ENCODE measurements around the gene SLC2A5.

SLC2A5 gene

GRCh38 chr1:9080705-9081291 lies 11.4 kb upstream of the SLC2A5 start:
- Histone ChIP-seq H3K9me3 (ENCODE audit: insufficient read depth, low read length) (no peaks in the 10 kb centered on the region), H3K9ac (ENCODE audit: insufficient read length, low read depth) (no peak overlapping the region), H3K4me1 (ENCODE audit: insufficient read depth, insufficient read length) (no peaks in the 10 kb centered on the region), H3K27me3 (ENCODE audit: insufficient read depth, insufficient read length) (no peaks in the 10 kb centered on the region), H3K36me3 (ENCODE audit: insufficient read depth, insufficient read length, low read length) (no peaks in the 10 kb centered on the region), H3K4me3 (ENCODE audit: insufficient read length, low read depth) (no peak overlapping the region)
- no peak for TF ChIP-seq YY1 (IDR thresholded peaks at IDR 0.05; ENCODE audit: insufficient read depth, insufficient read length)
- no peak for DNase-seq (ENCODE audit: low read depth, low spot score)

- no peak for DNase-seq (ENCODE audit: low read depth, low spot score)
- no peaks in the 10 kb centered on the region for H3K27me3 ChIP-seq (ENCODE audit: insufficient read depth, insufficient read length)
- no peak overlapping the region for H3K9ac ChIP-seq (ENCODE audit: insufficient read length, low read depth)
- no peaks in the 10 kb centered on the region for H3K4me1 ChIP-seq (ENCODE audit: insufficient read depth, insufficient read length)
- H3K36me3 ChIP-seq (ENCODE audit: insufficient read depth, insufficient read length, low read length) = no peaks in the 10 kb centered on the region
- no peaks in the 10 kb centered on the region for H3K9me3 ChIP-seq (ENCODE audit: insufficient read depth, low read length)
- TF ChIP-seq YY1 (IDR thresholded peaks at IDR 0.05; ENCODE audit: insufficient read depth, insufficient read length) = no peak
- TF ChIP-seq SUZ12 (IDR thresholded peaks at IDR 0.05; ENCODE audit: extremely low read depth, insufficient read depth, insufficient read length) = no peak
- no peak for TF ChIP-seq ZNF274 (IDR thresholded peaks at IDR 0.05; ENCODE audit: low read depth, low read length)
- H3K4me3 ChIP-seq (ENCODE audit: insufficient read length, low read depth) = no peak overlapping the region
Measured at GRCh38 chr1:9079988-9080704, 10.7 kb upstream of the SLC2A5 start.

GRCh38 chr1:9078752-9079500 lies 9.5 kb upstream of the SLC2A5 start:
- Histone ChIP-seq H3K4me3 (ENCODE audit: insufficient read length, low read depth) (no peak overlapping the region), H3K36me3 (ENCODE audit: insufficient read depth, insufficient read length, low read length) (no peaks in the 10 kb centered on the region), H3K9me3 (ENCODE audit: insufficient read depth, low read length) (no peaks in the 10 kb centered on the region), H3K4me1 (ENCODE audit: insufficient read depth, insufficient read length) (no peaks in the 10 kb centered on the region), H3K9ac (ENCODE audit: insufficient read length, low read depth) (no peak overlapping the region), H3K27me3 (ENCODE audit: insufficient read depth, insufficient read length) (no peaks in the 10 kb centered on the region)
- DNase-seq (ENCODE audit: low read depth, low spot score) = no peak
- no peak for TF ChIP-seq SUZ12 (IDR thresholded peaks at IDR 0.05; ENCODE audit: extremely low read depth, insufficient read depth, insufficient read length)
- no peak for TF ChIP-seq YY1 (IDR thresholded peaks at IDR 0.05; ENCODE audit: insufficient read depth, insufficient read length)
- no peak for TF ChIP-seq ZNF274 (IDR thresholded peaks at IDR 0.05; ENCODE audit: low read depth, low read length)

DNA sequence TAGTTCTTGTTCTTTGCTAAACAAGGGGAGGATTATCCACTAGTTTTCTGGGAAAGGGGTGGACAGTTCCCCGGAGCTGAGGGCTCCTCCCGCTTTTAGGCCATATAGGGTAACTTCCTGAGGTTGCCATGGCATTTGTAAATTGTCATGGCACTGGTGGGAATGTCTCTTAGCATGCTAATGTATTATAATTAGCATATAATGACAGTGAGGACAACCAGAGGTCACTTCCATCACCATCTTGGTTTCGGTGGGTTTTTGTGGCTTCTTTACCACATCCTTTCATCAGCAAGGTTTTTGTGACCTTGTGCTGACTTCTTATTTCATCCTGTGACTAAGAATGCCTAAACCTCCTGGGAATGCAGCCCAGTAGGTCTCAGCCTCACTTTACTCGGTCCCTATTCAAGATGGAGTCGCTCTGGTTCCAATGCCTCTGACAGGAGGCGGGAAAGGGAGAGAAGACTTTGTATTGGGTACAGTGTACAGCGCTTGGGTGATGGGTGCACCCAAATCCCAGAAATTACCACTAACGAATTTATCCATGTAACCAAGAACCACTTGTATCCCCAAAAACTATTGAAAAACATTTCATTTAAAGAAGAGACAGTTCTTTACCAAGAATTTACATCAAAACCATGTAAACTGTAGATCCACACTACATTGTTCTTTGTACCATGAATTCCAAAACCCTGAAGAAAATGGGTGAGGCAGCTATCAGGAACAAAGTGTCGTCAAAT lies 8.7 kb upstream of the SLC2A5 start:
- Histone ChIP-seq H3K9ac (ENCODE audit: insufficient read length, low read depth) (no peak overlapping the region), H3K4me3 (ENCODE audit: insufficient read length, low read depth) (no peak overlapping the region)

DNA sequence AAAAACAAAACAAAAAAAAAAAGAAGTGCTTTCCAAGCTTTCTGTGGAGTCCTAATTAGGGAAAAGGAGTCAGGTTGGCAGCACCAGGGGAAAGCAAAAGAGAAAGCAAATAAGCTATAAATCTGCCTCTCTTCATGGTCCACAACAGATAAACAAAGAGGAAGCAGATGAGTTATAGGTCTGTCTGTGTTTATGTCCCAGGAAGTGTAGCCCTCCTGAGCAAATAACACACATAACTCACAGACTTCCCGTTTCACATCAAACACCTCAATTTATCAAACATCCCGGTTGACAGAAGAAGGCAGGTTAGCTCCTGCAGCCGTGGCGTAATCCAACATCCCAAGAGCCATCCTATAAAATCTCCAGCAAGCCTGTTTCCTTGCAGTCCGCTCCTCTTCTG lies 5.6 kb upstream of the SLC2A5 start:
- no peaks in the 10 kb centered on the region for H3K9me3 ChIP-seq (ENCODE audit: insufficient read depth, low read length)
- H3K27me3 ChIP-seq (ENCODE audit: insufficient read depth, insufficient read length) = no peaks in the 10 kb centered on the region
- no peak for DNase-seq (ENCODE audit: low read depth, low spot score)
- TF ChIP-seq ZNF274 (IDR thresholded peaks at IDR 0.05; ENCODE audit: low read depth, low read length) = no peak
- TF ChIP-seq SUZ12 (IDR thresholded peaks at IDR 0.05; ENCODE audit: extremely low read depth, insufficient read depth, insufficient read length) = no peak
- no peak for TF ChIP-seq YY1 (IDR thresholded peaks at IDR 0.05; ENCODE audit: insufficient read depth, insufficient read length)
- no peak overlapping the region for H3K4me3 ChIP-seq (ENCODE audit: insufficient read length, low read depth)
- no peaks in the 10 kb centered on the region for H3K4me1 ChIP-seq (ENCODE audit: insufficient read depth, insufficient read length)
- no peak overlapping the region for H3K9ac ChIP-seq (ENCODE audit: insufficient read length, low read depth)
- H3K36me3 ChIP-seq (ENCODE audit: insufficient read depth, insufficient read length, low read length) = no peaks in the 10 kb centered on the region

More for the DNA sequence above, 8.7 kb upstream of the SLC2A5 start:
- TF ChIP-seq SUZ12 (IDR thresholded peaks at IDR 0.05; ENCODE audit: extremely low read depth, insufficient read depth, insufficient read length) = no peak
- TF ChIP-seq YY1 (IDR thresholded peaks at IDR 0.05; ENCODE audit: insufficient read depth, insufficient read length) = no peak
- TF ChIP-seq ZNF274 (IDR thresholded peaks at IDR 0.05; ENCODE audit: low read depth, low read length) = no peak
- Histone ChIP-seq H3K27me3 (ENCODE audit: insufficient read depth, insufficient read length) (no peaks in the 10 kb centered on the region), H3K36me3 (ENCODE audit: insufficient read depth, insufficient read length, low read length) (no peaks in the 10 kb centered on the region), H3K9me3 (ENCODE audit: insufficient read depth, low read length) (no peaks in the 10 kb centered on the region), H3K4me1 (ENCODE audit: insufficient read depth, insufficient read length) (no peaks in the 10 kb centered on the region)
- no peak for DNase-seq (ENCODE audit: low read depth, low spot score)

GRCh38 chr1:9073143-9073542 lies 3.7 kb upstream of the SLC2A5 start:
- H3K4me1 ChIP-seq (ENCODE audit: insufficient read depth, insufficient read length) = peaks cover 6% of the 10 kb centered on the region

More at GRCh38 chr1:9073143-9073542, 3.7 kb upstream of the SLC2A5 start:
- no peaks in the 10 kb centered on the region for H3K27me3 ChIP-seq (ENCODE audit: insufficient read depth, insufficient read length)
- H3K36me3 ChIP-seq (ENCODE audit: insufficient read depth, insufficient read length, low read length) = no peaks in the 10 kb centered on the region
- no peak overlapping the region for H3K4me3 ChIP-seq (ENCODE audit: insufficient read length, low read depth)
- no peaks in the 10 kb centered on the region for H3K9me3 ChIP-seq (ENCODE audit: insufficient read depth, low read length)
- no peak for DNase-seq (ENCODE audit: low read depth, low spot score)
- no peak overlapping the region for H3K9ac ChIP-seq (ENCODE audit: insufficient read length, low read depth)
- TF ChIP-seq YY1 (IDR thresholded peaks at IDR 0.05; ENCODE audit: insufficient read depth, insufficient read length) (no peak), ZNF274 (IDR thresholded peaks at IDR 0.05; ENCODE audit: low read depth, low read length) (no peak), SUZ12 (IDR thresholded peaks at IDR 0.05; ENCODE audit: extremely low read depth, insufficient read depth, insufficient read length) (no peak)
